Activated T-cell treated with anti-CD3 and anti-CD28 coated beads for 24 hours (primary cell): ENCODE data around the gene DGKQ.

ENCODE experiments used
- DNase-seq: peaks from one replicate; pipeline ENCODE4 v3.0.0-alpha.2; 2020; ENCODE audit warnings: low read depth

DGKQ gene

GRCh38 chr4:974668-975067, 1.3 kb upstream of the DGKQ start:
- DNase-seq: no peak

- peak; percentile 32 for DNase-seq
Measured at GRCh38 chr4:972651-973424, 531 bp downstream of the DGKQ start.

- no peak for DNase-seq
Measured at GRCh38 chr4:971666-972500, 1.5 kb downstream of the DGKQ start.

- DNase-seq: no peak
Measured at GRCh38 chr4:970854-971520, 2.4 kb downstream of the DGKQ start.

GRCh38 chr4:970046-970745, 3.2 kb downstream of the DGKQ start:
- DNase-seq: no peak

GRCh38 chr4:968621-969394, 4.6 kb downstream of the DGKQ start:
- DNase-seq: no peak

GRCh38 chr4:968221-968620, 5.1 kb downstream of the DGKQ start:
- DNase-seq: no peak

- no peak for DNase-seq
Measured at GRCh38 chr4:967113-968104, 6.0 kb downstream of the DGKQ start.

GRCh38 chr4:966266-967112, 6.9 kb downstream of the DGKQ start:
- no peak for DNase-seq

- DNase-seq: no peak
Measured at GRCh38 chr4:965766-966134, 7.6 kb downstream of the DGKQ start.

GRCh38 chr4:965048-965765, 8.2 kb downstream of the DGKQ start:
- no peak for DNase-seq

GRCh38 chr4:964346-965025, 8.9 kb downstream of the DGKQ start:
- DNase-seq: no peak

GRCh38 chr4:963276-964225, 9.8 kb downstream of the DGKQ start:
- DNase-seq: no peak

GRCh38 chr4:962231-963208, 10.8 kb downstream of the DGKQ start:
- no peak for DNase-seq

GRCh38 chr4:961351-962230, 11.8 kb downstream of the DGKQ start:
- no peak for DNase-seq
